IMR-90 (cell line): ENCODE results near the gene NSD2. TPM values are rescaled to one million over a fixed set of nuclear protein-coding genes. Genes with fewer than 3 reads are reported as not detected.

Experiments
- ATAC-seq: fragments of 200-7000 bp; cut with Tn5 transposase; 2 replicates; pipeline ENCODE4 v1.9.1; 2020; ENCODE audit warnings: low read depth, mild to moderate bottlenecking, moderate library complexity
- BruUV-seq: library from RNA; stranded (reverse); fragments of 400-500 nt; replicated peaks from 2 replicates; lab custom pipeline; 2021; lab: Mats Ljungman, UMichigan
- CTCF ChIA-PET: fragments of 300-600 bp; formaldehyde crosslinking; extraction: SDS; loops from one replicate; lab custom pipeline; 2021; ENCODE audit warnings: antibody characterized with exemption; lab: Yijun Ruan, JAX
- POLR2A ChIA-PET: fragments of 300-600 bp; sonication (Branson Sonifier 250); formaldehyde crosslinking; loops from one replicate; lab custom pipeline; 2022; ENCODE audit warnings: antibody characterized with exemption; ENCODE audit not compliant: unreplicated experiment; lab: Charles Lee
- DNase-seq: peaks from one replicate; pipeline ENCODE4 v3.0.0; 2013
- H2AFZ ChIP-seq: replicated peaks from 2 replicates; pipeline ENCODE3; 2013; ENCODE audit warnings: low read length, mild to moderate bottlenecking; ENCODE audit not compliant: poor library complexity
- H2AK5ac ChIP-seq: 2 replicates; pipeline ENCODE4 v1.6.1; 2013; ENCODE audit warnings: low read depth, low read length, inconsistent platforms
- H2AK9ac ChIP-seq: replicated peaks from 2 replicates; pipeline ENCODE3; 2013; ENCODE audit warnings: mild to moderate bottlenecking, low read depth, low read length, moderate library complexity; ENCODE audit not compliant: poor library complexity
- H2BK120ac ChIP-seq: 2 replicates; pipeline ENCODE4 v1.6.1; 2013; ENCODE audit warnings: low read depth, low read length, inconsistent platforms
- H2BK15ac ChIP-seq: 3 replicates; pipeline ENCODE4 v1.6.1; 2013; ENCODE audit warnings: low read depth, low read length, inconsistent platforms
- H2BK20ac ChIP-seq: 2 replicates; pipeline ENCODE4 v1.6.1; 2013; ENCODE audit warnings: low read depth, mild to moderate bottlenecking, inconsistent platforms, low read length, moderate library complexity
- H2BK5ac ChIP-seq: 2 replicates; pipeline ENCODE4 v1.6.1; 2013; ENCODE audit warnings: mild to moderate bottlenecking, low read depth, low read length, inconsistent platforms; ENCODE audit not compliant: poor library complexity, severe bottlenecking
- H3K14ac ChIP-seq: replicated peaks from 2 replicates; pipeline ENCODE4 v1.6.1; 2013; ENCODE audit warnings: low read depth, low read length, inconsistent platforms
- H3K18ac ChIP-seq: 2 replicates; pipeline ENCODE4 v1.6.1; 2013; ENCODE audit warnings: low read depth, low read length, control low read depth
- H3K23ac ChIP-seq: 2 replicates; pipeline ENCODE4 v1.6.1; 2013; ENCODE audit warnings: low read depth, low read length, inconsistent platforms
- H3K27ac ChIP-seq: 2 replicates; pipeline ENCODE4 v1.5.1; 2013; ENCODE audit warnings: mild to moderate bottlenecking, control low read depth, low read length; ENCODE audit not compliant: insufficient read depth
- H3K27me3 ChIP-seq: 2 replicates; pipeline ENCODE4 v1.6.1; 2013; ENCODE audit warnings: low read length; ENCODE audit not compliant: control insufficient read depth, insufficient read depth
- H3K36me3 ChIP-seq: 2 replicates; pipeline ENCODE4 v1.6.1; 2013; ENCODE audit warnings: low read length, mixed read lengths; ENCODE audit not compliant: control insufficient read depth, insufficient read depth
- H3K4ac ChIP-seq: 2 replicates; pipeline ENCODE4 v1.6.1; 2013; ENCODE audit warnings: low read depth, low read length, inconsistent platforms
- H3K4me1 ChIP-seq: 2 replicates; pipeline ENCODE4 v1.6.1; 2013; ENCODE audit warnings: low read length, mixed read lengths; ENCODE audit not compliant: control insufficient read depth, insufficient read depth
- H3K4me2 ChIP-seq: 2 replicates; pipeline ENCODE4 v1.6.1; 2013; ENCODE audit warnings: low read depth, mild to moderate bottlenecking, control low read depth, low read length, moderate library complexity
- H3K4me3 ChIP-seq: 2 replicates; pipeline ENCODE4 v1.5.1; 2013; ENCODE audit warnings: low read depth, mild to moderate bottlenecking, control low read depth, low read length, moderate library complexity; ENCODE audit not compliant: insufficient read depth
- H3K56ac ChIP-seq: 2 replicates; pipeline ENCODE4 v1.6.1; 2013; ENCODE audit warnings: low read length, inconsistent platforms; ENCODE audit not compliant: insufficient read depth; ENCODE audit errors: extremely low read depth
- H3K79me1 ChIP-seq, 2 experiments: 2 replicates each; pipeline ENCODE4 v1.6.1; 2013; ENCODE audit warnings: low read length in 2 of 2, inconsistent platforms in 1 of 2, low read depth in 1 of 2
- H3K9ac ChIP-seq: 2 replicates; pipeline ENCODE4 v1.6.1; 2013; ENCODE audit warnings: low read depth, low read length, control low read depth
- H3K9me1 ChIP-seq: 2 replicates; pipeline ENCODE4 v1.6.1; 2013; ENCODE audit warnings: low read length, inconsistent platforms; ENCODE audit not compliant: insufficient read depth
- H3K9me3 ChIP-seq: 2 replicates; pipeline ENCODE4 v1.6.1; 2013; ENCODE audit warnings: low read length; ENCODE audit not compliant: control insufficient read depth, insufficient read depth
- H4K20me1 ChIP-seq: 2 replicates; pipeline ENCODE4 v1.6.1; 2013; ENCODE audit warnings: low read length, inconsistent platforms; ENCODE audit not compliant: insufficient read depth
- H4K5ac ChIP-seq: 2 replicates; pipeline ENCODE4 v1.6.1; 2013; ENCODE audit warnings: mild to moderate bottlenecking, low read depth, low read length, control low read depth
- H4K8ac ChIP-seq, 2 experiments: 2 replicates each; pipeline ENCODE4 v1.6.1; 2013; ENCODE audit warnings: low read depth in 2 of 2, low read length in 2 of 2, control low read depth in 1 of 2, inconsistent platforms in 1 of 2
- H4K91ac ChIP-seq: 2 replicates; pipeline ENCODE4 v1.6.1; 2013; ENCODE audit warnings: low read depth, low read length, inconsistent platforms; ENCODE audit not compliant: insufficient read depth
- BHLHE40 ChIP-seq: fragments of 150-350 bp; IDR thresholded peaks from 2 replicates; pipeline ENCODE4 v1.6.1; 2016; ENCODE audit warnings: mild to moderate bottlenecking, low read depth, low read length
- CEBPB ChIP-seq: IDR thresholded peaks from 2 replicates; pipeline ENCODE4 v1.6.1; 2012; ENCODE audit warnings: low read depth, low read length, improper control_type of control experiment
- CHD1 ChIP-seq: IDR thresholded peaks from 2 replicates; pipeline ENCODE4 v1.6.1; 2012; ENCODE audit warnings: low read depth, low read length, improper control_type of control experiment
- CTCF ChIP-seq: conservative IDR thresholded peaks from 2 replicates; pipeline ENCODE4 v1.5.1; 2012; ENCODE audit warnings: mild to moderate bottlenecking, low read depth, low read length, improper control_type of control experiment
- FOS ChIP-seq: fragments of 150-350 bp; IDR thresholded peaks from 2 replicates; pipeline ENCODE4 v1.6.1; 2016; ENCODE audit warnings: low read depth, low read length
- MAFK ChIP-seq: IDR thresholded peaks from 2 replicates; pipeline ENCODE4 v1.6.1; 2012; ENCODE audit warnings: low read depth, low read length, improper control_type of control experiment
- MAZ ChIP-seq: IDR thresholded peaks from 2 replicates; pipeline ENCODE4 v1.6.1; 2012; ENCODE audit warnings: low read depth, mild to moderate bottlenecking, low read length, improper control_type of control experiment, moderate library complexity, borderline replicate concordance
- MXI1 ChIP-seq: IDR thresholded peaks from 2 replicates; pipeline ENCODE4 v1.6.1; 2012; ENCODE audit warnings: low read depth, mild to moderate bottlenecking, low read length, moderate library complexity, borderline replicate concordance
- NFE2L2 ChIP-seq: fragments of 150-350 bp; IDR thresholded peaks from 2 replicates; pipeline ENCODE4 v1.6.1; 2016; ENCODE audit warnings: low read depth, mild to moderate bottlenecking, low read length
- POLR2A ChIP-seq: IDR thresholded peaks from 2 replicates; pipeline ENCODE4 v1.6.1; 2012; ENCODE audit warnings: mild to moderate bottlenecking, low read depth, low read length
- RAD21 ChIP-seq: IDR thresholded peaks from 2 replicates; pipeline ENCODE4 v1.6.1; 2012; ENCODE audit warnings: low read length, improper control_type of control experiment
- RCOR1 ChIP-seq: IDR thresholded peaks from 2 replicates; pipeline ENCODE4 v1.6.1; 2012; ENCODE audit warnings: mild to moderate bottlenecking, low read length, improper control_type of control experiment; ENCODE audit not compliant: insufficient replicate concordance
- RFX5 ChIP-seq: IDR thresholded peaks from 2 replicates; pipeline ENCODE4 v1.8.0; 2012; ENCODE audit warnings: low read depth, mild to moderate bottlenecking, low read length, moderate library complexity
- SMC3 ChIP-seq: fragments of 150-350 bp; IDR thresholded peaks from 2 replicates; pipeline ENCODE4 v1.6.1; 2016; ENCODE audit warnings: low read depth, mild to moderate bottlenecking, antibody characterized with exemption, low read length, moderate library complexity
- USF2 ChIP-seq: fragments of 150-350 bp; IDR thresholded peaks from 2 replicates; pipeline ENCODE4 v1.6.1; 2017; ENCODE audit warnings: mild to moderate bottlenecking, antibody characterized with exemption, low read length, low read depth
- WGBS, 2 experiments: methylation state at CpG; one replicate each; pipeline versions ENCODE4 v1.1.5 to v1.1.7; 2013; ENCODE audit warnings: missing lambda C conversion rate in 2 of 2; ENCODE audit not compliant: insufficient read length in 1 of 2; ENCODE audit errors: extremely low coverage in 2 of 2; 5-methylcytosine and 5-hydroxymethylcytosine counted together
- dilution Hi-C: fragments of 300-500 bp; cut with HindIII; formaldehyde crosslinking; loops from one replicate; pipeline ENCODE4 v1.14.3; 2018; ENCODE audit warnings: low sequenced_read_pairs; ENCODE audit not compliant: unreplicated experiment
- in situ Hi-C: fragments of 300-500 bp; cut with MboI; formaldehyde crosslinking; loops from 3 replicates; pipeline ENCODE4 v1.14.3; 2019; ENCODE audit warnings: low sequenced_read_pairs, inconsistent platforms, mixed read lengths
- intact Hi-C: fragments of 100-400 bp; cut with micrococcal nuclease; formaldehyde crosslinking; loops from 2 replicates; pipeline ENCODE4 v1.10.0; 2022
- polyA plus RNA-seq, 3 experiments: library from polyadenylated mRNA; depleted of rRNA; stranded (reverse); fragments of >200 nt; gene quantifications; 2 replicates each; pipeline ENCODE4 v1.2.3, GENCODE V29; 2012; ENCODE audit warnings: low replicate concordance in 1 of 3
- total RNA-seq: library from RNA; depleted of rRNA; stranded (reverse); fragments of >200 nt; gene quantifications from 2 replicates; pipeline ENCODE4 v1.2.3, GENCODE V29; 2012
- TF ChIP-seq, protein P1 (sequence below): fragments of 150-350 bp; IDR thresholded peaks from 2 replicates; pipeline ENCODE4 v1.6.1; 2016; ENCODE audit warnings: low read depth, mild to moderate bottlenecking, low read length, moderate library complexity, borderline replicate concordance

The NSD2 gene
- total and polyA plus RNA-seq, 2 of the 4 experiments (the other 2 are of a cell fraction): 35.9 to 68.1 TPM

DNA sequence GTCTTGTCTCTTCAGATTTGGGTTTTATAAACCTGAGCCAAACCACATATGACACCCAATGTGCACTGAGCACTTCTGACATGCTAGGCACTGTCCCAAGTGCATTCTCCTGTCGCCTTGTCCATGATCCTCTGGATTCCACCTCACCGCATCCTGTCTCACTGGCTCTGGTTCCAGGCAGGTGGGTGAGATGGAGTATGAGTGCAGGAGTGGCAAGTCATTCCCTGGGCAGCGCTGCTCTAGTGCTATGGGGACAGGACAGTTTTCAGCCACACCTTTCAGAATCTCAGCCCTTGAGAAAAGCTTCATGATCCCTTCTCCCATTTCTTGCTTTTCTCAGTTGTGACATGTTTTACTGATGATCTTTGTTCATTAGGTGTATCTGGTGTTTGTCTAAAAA is 66.4 kb downstream of the NSD2 start:
- Histone ChIP-seq H2BK120ac (no peak overlapping the region), H3K79me1 (peaks cover 26 to 63% of the 10 kb centered on the region in 2 experiments), H3K4me2 (no peak overlapping the region), H3K9ac (no peak overlapping the region), H4K91ac (no peak overlapping the region), H2BK15ac (no peak overlapping the region), H3K4ac (peak overlapping the region; percentile 62; the same call in 1 of the 2 replicates), H3K14ac (no peak overlapping the region), H3K56ac (no peak overlapping the region), H3K27ac (no peak overlapping the region), H4K20me1 (peaks cover 24% of the 10 kb centered on the region), H3K4me1 (peaks cover 19% of the 10 kb centered on the region), H4K5ac (no peak overlapping the region), H3K23ac (peak overlapping the region; percentile 74; the same call in 1 of the 2 replicates), H2AK5ac (0 out of 2 replicates have a peak overlapping the region, but pooled peaks have one; percentile 45), H2AK9ac (peak overlapping the region; percentile 89), H3K9me1 (peaks cover 16% of the 10 kb centered on the region), H2AFZ (peak overlapping the region; percentile 55), H2BK5ac (no peak overlapping the region), H3K18ac (no peak overlapping the region), H3K9me3 (no peaks in the 10 kb centered on the region), H3K36me3 (peaks cover 20% of the 10 kb centered on the region), H3K27me3 (no peaks in the 10 kb centered on the region), H2BK20ac (no peak overlapping the region), H3K4me3 (no peak overlapping the region), H4K8ac (peak overlapping the region in 1 of 2 experiments; percentile 40; a peak in 1 of 4 replicates)
- no peak for TF ChIP-seq RFX5
- no peak for TF ChIP-seq MXI1
- no peak for TF ChIP-seq BHLHE40
- TF ChIP-seq RCOR1: no peak
- TF ChIP-seq SMC3: no peak
- no peak for TF ChIP-seq CEBPB
- no peak for TF ChIP-seq CTCF
- TF ChIP-seq FOS: no peak
- no peak for TF ChIP-seq NFE2L2
- TF ChIP-seq, protein P1, sequence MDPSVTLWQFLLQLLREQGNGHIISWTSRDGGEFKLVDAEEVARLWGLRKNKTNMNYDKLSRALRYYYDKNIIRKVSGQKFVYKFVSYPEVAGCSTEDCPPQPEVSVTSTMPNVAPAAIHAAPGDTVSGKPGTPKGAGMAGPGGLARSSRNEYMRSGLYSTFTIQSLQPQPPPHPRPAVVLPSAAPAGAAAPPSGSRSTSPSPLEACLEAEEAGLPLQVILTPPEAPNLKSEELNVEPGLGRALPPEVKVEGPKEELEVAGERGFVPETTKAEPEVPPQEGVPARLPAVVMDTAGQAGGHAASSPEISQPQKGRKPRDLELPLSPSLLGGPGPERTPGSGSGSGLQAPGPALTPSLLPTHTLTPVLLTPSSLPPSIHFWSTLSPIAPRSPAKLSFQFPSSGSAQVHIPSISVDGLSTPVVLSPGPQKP: no peak
- no peak for TF ChIP-seq USF2
- no peak for TF ChIP-seq RAD21
- no peak for TF ChIP-seq POLR2A
- no peak for TF ChIP-seq MAZ
- TF ChIP-seq CHD1: no peak
- TF ChIP-seq MAFK: no peak
- intact Hi-C loops (no loop called here), in situ Hi-C loops (no loop called here), dilution Hi-C loops (no loop called here)
- ChIA-PET CTCF (no interaction called here), POLR2A (no interaction called here)
- no CpG with 5 or more reads among the region's 3 CpGs for WGBS, 2 experiments
- ATAC-seq (no peak), DNase-seq (no peak)
- no TSS peak for BruUV-seq
